Stimulated activated CD4-positive, alpha-beta T cell treated with anti-CD3 and anti-CD28 coated beads, Interleukin-15, amount 100 ng/mL, for 24 hours (primary cell): ENCODE data around the gene RUNDC3A.

Experiments
- DNase-seq: peaks from one replicate; pipeline ENCODE4 v3.0.0-alpha.2; 2020

Gene RUNDC3A

GRCh38 chr17:44284024-44284400 is 24.4 kb upstream of the RUNDC3A start:
- no peak for DNase-seq

GRCh38 chr17:44287651-44288050 is 20.8 kb upstream of the RUNDC3A start:
- no peak for DNase-seq

- DNase-seq: no peak
Observed at GRCh38 chr17:44293509-44294226, 14.7 kb upstream of the RUNDC3A start.

- no peak for DNase-seq
Observed at GRCh38 chr17:44297975-44298374, 10.4 kb upstream of the RUNDC3A start.

GRCh38 chr17:44304651-44305050 is 3.8 kb upstream of the RUNDC3A start:
- no peak for DNase-seq

- DNase-seq: no peak
Observed at GRCh38 chr17:44307387-44308186, 814 bp upstream of the RUNDC3A start.

- no peak for DNase-seq
Observed at GRCh38 chr17:44308865-44309264, 464 bp downstream of the RUNDC3A start.

GRCh38 chr17:44309472-44309871 is 1.1 kb downstream of the RUNDC3A start:
- DNase-seq: no peak

- DNase-seq: no peak
Observed at GRCh38 chr17:44310188-44310587, 1.8 kb downstream of the RUNDC3A start.

- DNase-seq: no peak
Observed at GRCh38 chr17:44310609-44311376, 2.4 kb downstream of the RUNDC3A start.

- DNase-seq: no peak
Observed at GRCh38 chr17:44311562-44312181, 3.3 kb downstream of the RUNDC3A start.

- DNase-seq: no peak
Observed at GRCh38 chr17:44312396-44313104, 4.1 kb downstream of the RUNDC3A start.

GRCh38 chr17:44314031-44314430 is 5.6 kb downstream of the RUNDC3A start:
- no peak for DNase-seq

GRCh38 chr17:44314524-44314868 is 6.1 kb downstream of the RUNDC3A start:
- no peak for DNase-seq

GRCh38 chr17:44314869-44315661 is 6.7 kb downstream of the RUNDC3A start:
- peak; percentile 73 for DNase-seq

GRCh38 chr17:44315760-44316731 is 7.6 kb downstream of the RUNDC3A start:
- DNase-seq: no peak

GRCh38 chr17:44317545-44317944 is 9.1 kb downstream of the RUNDC3A start:
- no peak for DNase-seq

GRCh38 chr17:44318077-44318892 is 9.9 kb downstream of the RUNDC3A start:
- no peak for DNase-seq

- no peak for DNase-seq
Observed at GRCh38 chr17:44320066-44320465, 11.7 kb downstream of the RUNDC3A start.
